HepG2 (cell line): Measurements from ENCODE around the gene TFDP2. TPM values are rescaled to one million over a fixed set of nuclear protein-coding genes. Genes with fewer than 3 reads are reported as not detected.

ENCODE experiments used
- ATAC-seq: fragments of 200-7000 bp; cut with Tn5 transposase; 3 replicates; pipeline ENCODE4 v1.9.1; 2020; ENCODE audit warnings: mild to moderate bottlenecking, moderate library complexity
- BruUV-seq: library from RNA; stranded (reverse); fragments of 400-500 nt; replicated peaks from 2 replicates; lab custom pipeline; 2021; lab: Mats Ljungman, UMichigan
- CTCF ChIA-PET: fragments of 300-600 bp; formaldehyde crosslinking; extraction: SDS; loops from one replicate; lab custom pipeline; 2021; ENCODE audit warnings: low total read pairs, inconsistent platforms, low intra/inter-chr PET ratio; lab: Yijun Ruan, JAX
- POLR2A ChIA-PET: fragments of 350-600 bp; sonication (Branson Sonifier 250); formaldehyde crosslinking; loops from one replicate; lab custom pipeline; 2020; ENCODE audit warnings: antibody characterized with exemption, inconsistent platforms; lab: Yijun Ruan, JAX
- DNase-seq: peaks from one replicate; pipeline ENCODE4 v3.0.0-alpha.2; 2015; ENCODE audit warnings: low spot score
- FAIRE-seq: peaks from 3 replicates; lab custom pipeline; 2011; peaks lifted over from hg19 to GRCh38; lab: Jason Lieb, UNC
- H2AFZ ChIP-seq: one replicate; pipeline ENCODE4 v1.6.1; 2011; ENCODE audit warnings: low read length, inconsistent platforms
- H3K27ac ChIP-seq: fragments of 300-600 bp; 3 replicates; pipeline ENCODE4 v1.8.0; 2011; ENCODE audit warnings: mixed run types, mild to moderate bottlenecking, mixed read lengths, low read length, inconsistent platforms; ENCODE audit not compliant: insufficient read depth; ENCODE audit errors: extremely low read length
- H3K27me3 ChIP-seq, 2 experiments: fragments of 200-600 bp in 1 of 2; 2 replicates in 1 of 2; 3 replicates in 1 of 2; pipeline versions ENCODE4 v1.6.0 to v1.8.0; 2011; ENCODE audit warnings: low read length in 2 of 2, mild to moderate bottlenecking in 2 of 2, moderate library complexity in 2 of 2, inconsistent platforms in 1 of 2; ENCODE audit not compliant: insufficient read depth in 2 of 2, control insufficient read depth in 1 of 2
- H3K36me3 ChIP-seq, 2 experiments: fragments of 200-600 bp in 1 of 2; replicated peaks in 1 of 2; 2 replicates in 1 of 2; 3 replicates in 1 of 2; pipeline versions ENCODE4 v1.5.1 to v1.8.0; 2011; ENCODE audit warnings: low read length in 2 of 2, inconsistent platforms in 1 of 2; ENCODE audit not compliant: insufficient read depth in 2 of 2, control insufficient read depth in 1 of 2
- H3K4me1 ChIP-seq: 2 replicates; pipeline ENCODE4 v1.5.1; 2012; ENCODE audit warnings: low read length, inconsistent platforms; ENCODE audit not compliant: insufficient read depth
- H3K4me2 ChIP-seq: 2 replicates; pipeline ENCODE4 v1.6.0; 2011; ENCODE audit warnings: low read depth, low read length, inconsistent platforms
- H3K4me3 ChIP-seq, 3 experiments: fragments of 200-600 bp in 1 of 3; sonication (generic), shearing (Covaris generic) in 1 of 3; replicated peaks in 1 of 3; 2 replicates each; pipeline ENCODE4 v1.5.1; 2011 to 2016; ENCODE audit warnings: low read length in 3 of 3, inconsistent platforms in 2 of 3, low read depth in 2 of 3, mild to moderate bottlenecking in 2 of 3, control low read depth in 1 of 3, mixed read lengths in 1 of 3; ENCODE audit not compliant: insufficient read depth in 1 of 3
- H3K79me2 ChIP-seq: one replicate; pipeline ENCODE4 v1.6.1; 2011; ENCODE audit warnings: low read length, inconsistent platforms; ENCODE audit not compliant: insufficient read depth
- H3K9ac ChIP-seq: 2 replicates; pipeline ENCODE4 v1.6.0; 2011; ENCODE audit warnings: mild to moderate bottlenecking, low read depth, low read length, inconsistent platforms; ENCODE audit not compliant: insufficient read depth
- H3K9me3 ChIP-seq: 2 replicates; pipeline ENCODE4 v1.5.1; 2012; ENCODE audit warnings: mild to moderate bottlenecking, low read length
- H4K20me1 ChIP-seq: 2 replicates; pipeline ENCODE4 v1.6.0; 2011; ENCODE audit warnings: inconsistent platforms, mild to moderate bottlenecking, low read length, moderate library complexity; ENCODE audit not compliant: insufficient read depth
- KAT2B ChIP-seq: fragments of 150-350 bp; IDR thresholded peaks from 2 replicates; pipeline ENCODE4 v1.6.1; 2014; ENCODE audit warnings: low read depth, low read length, borderline replicate concordance
- MAFK ChIP-seq, 2 experiments: IDR thresholded peaks in 1 of 2; conservative IDR thresholded peaks in 1 of 2; 2 replicates each; pipeline ENCODE4 v1.6.1; 2011; ENCODE audit warnings: improper control_type of control experiment in 2 of 2, low read length in 2 of 2
- TFAP4 ChIP-seq: sonication (generic); IDR thresholded peaks from 2 replicates; pipeline ENCODE4 v1.6.1; 2016; ENCODE audit warnings: low read depth, borderline replicate concordance
- THAP9 ChIP-seq: sonication (generic); formaldehyde crosslinking; IDR thresholded peaks from 2 replicates; pipeline ENCODE4; 2020; ENCODE audit warnings: missing genetic modification reagents, mild to moderate bottlenecking, borderline replicate concordance
- WGBS: methylation state at CpG from one replicate; pipeline ENCODE4 v1.1.6; 2017; ENCODE audit warnings: low lambda C conversion rate; 5-methylcytosine and 5-hydroxymethylcytosine counted together
- in situ Hi-C: cut with HindIII; loops from 2 replicates; pipeline ENCODE4 v1.10.0; 2017; ENCODE audit warnings: low pct_unique_long_range_greater_than_20kb; ENCODE audit not compliant: extremely low pct_ligation_motif_present
- intact Hi-C: fragments of 100-400 bp; cut with micrococcal nuclease; formaldehyde crosslinking; loops from one replicate; pipeline ENCODE4 v1.10.0; 2022; ENCODE audit not compliant: unreplicated experiment
- polyA plus RNA-seq, 8 experiments: library from polyadenylated mRNA; depleted of rRNA in 3 of 8; stranded (reverse) in 7 of 8; unstranded in 1 of 8; fragments of >200 nt; fragmentation: Illumina TruSeq in 4 of 8; extraction: Trizol in 4 of 8; gene quantifications; 2 replicates each; pipeline versions ENCODE4 v1.2.1 to v1.2.3, GENCODE V29; 2011 to 2016; ENCODE audit warnings: low read depth in 4 of 8, missing spikeins in 1 of 8, mixed read lengths in 1 of 8; ENCODE audit not compliant: insufficient read depth in 1 of 8
- total RNA-seq, 5 experiments: library from RNA; depleted of rRNA; stranded (reverse); fragments of >200 nt; fragmentation: Illumina TruSeq; extraction: Trizol; gene quantifications; 2 replicates each; pipeline ENCODE4 v1.2.3, GENCODE V29; 2016; ENCODE audit warnings: low read depth in 1 of 5

TFDP2 gene
- total and polyA plus RNA-seq, 2 of the 13 experiments (the other 11 are each of a cell fraction or from before 2014, with no cell fraction given): 17.9 to 37.4 TPM

GRCh38 chr3:142019794-142020320 lies 129.5 kb downstream of the TFDP2 start:
- in situ Hi-C loops: no loop called here

More at GRCh38 chr3:142019794-142020320, 129.5 kb downstream of the TFDP2 start:
- Histone ChIP-seq H3K4me3 (no peak overlapping the region), H3K36me3 (no peaks in the 10 kb centered on the region), H2AFZ (no peak overlapping the region), H3K9ac (no peak overlapping the region)
- POLR2A ChIA-PET: no interaction called here
- no peak for ATAC-seq
- 96% methylated on average over 2 of the region's 2 CpGs for WGBS
- FAIRE-seq: no peak
- DNase-seq: no peak
- TF ChIP-seq KAT2B (peak; percentile 77), MAFK (conservative IDR thresholded peaks at IDR 0.05 in 1 of 2, IDR thresholded peaks at IDR 0.05 in 1 of 2; ENCODE audit: low read length in 2 of 2) (peak in 1 of 2 experiments; percentile 28; a peak in 1 of 4 replicates), TFAP4 (no peak), THAP9 (CRISPR knock-in tag) (no peak)
- TF ChIP-seq, all 625 proteins: peak for 2
- H3K9me3 ChIP-seq: no peaks in the 10 kb centered on the region
- H3K27ac ChIP-seq: no peak overlapping the region
- H3K79me2 ChIP-seq: no peaks in the 10 kb centered on the region
- H3K4me2 ChIP-seq: no peak overlapping the region
- intact Hi-C loops: no loop called here
- no TSS peak for BruUV-seq
- peaks cover 6% of the 10 kb centered on the region; the same call in 1 of the 2 replicates for H3K4me1 ChIP-seq
- H3K27me3 ChIP-seq: no peaks in the 10 kb centered on the region
- H4K20me1 ChIP-seq: no peaks in the 10 kb centered on the region
- CTCF ChIA-PET: no interaction called here
